Adrenal gland (tissue), 19 donors: Measurements from ENCODE around the gene CEP135. TPM values are rescaled to one million over a fixed set of nuclear protein-coding genes. Genes with fewer than 3 reads are reported as not detected.

Source experiments
- DNase-seq, 7 donors: peaks; one replicate each; pipeline ENCODE4 v3.0.0-alpha.2; 2019 to 2020
- H3K27ac ChIP-seq, 5 donors: fragments of 200-600 bp; sonication (generic) in 4 of 5; 1 replicate in 3 of 5; 2 replicates in 2 of 5; pipeline versions ENCODE4 v1.5.1 to v1.8.0; 2016 to 2020; ENCODE audit warnings: mild to moderate bottlenecking in 1 of 5
- H3K27me3 ChIP-seq: fragments of 200-600 bp; 2 replicates; pipeline ENCODE4 v1.8.0; 2021
- H3K36me3 ChIP-seq, 2 donors: fragments of 200-600 bp; replicated peaks in 1 of 2; 1 replicate in 1 of 2; 2 replicates in 1 of 2; pipeline versions ENCODE4 v1.5.1 to v1.8.0; 2018 to 2022
- H3K4me1 ChIP-seq, 2 donors: fragments of 200-600 bp; replicated peaks in 1 of 2; 1 replicate in 1 of 2; 2 replicates in 1 of 2; pipeline versions ENCODE4 v1.5.1 to v1.8.0; 2018 to 2021
- H3K4me3 ChIP-seq, 4 donors: fragments of 200-600 bp; sonication (generic) in 3 of 4; one replicate each; pipeline ENCODE4 v1.5.1; 2016 to 2018
- H3K9me3 ChIP-seq, 3 donors: fragments of 200-600 bp; sonication (generic) in 1 of 3; replicated peaks in 1 of 3; 1 replicate in 2 of 3; 2 replicates in 1 of 3; pipeline versions ENCODE4 v1.5.1 to v1.8.0; 2016 to 2021
- CTCF ChIP-seq, 6 experiments: fragments of 450-650 bp in 4 of 6; fragments of 200-600 bp in 2 of 6; sonication (generic) in 1 of 6; IDR thresholded peaks; 1 replicate in 5 of 6; 2 replicates in 1 of 6; pipeline versions ENCODE4 v1.5.1 to v1.8.0; 2016 to 2021; ENCODE audit warnings: antibody characterized with exemption in 6 of 6, mild to moderate bottlenecking in 2 of 6, moderate library complexity in 1 of 6
- POLR2A ChIP-seq, 2 donors: fragments of 450-650 bp; IDR thresholded peaks; one replicate each; pipeline ENCODE4 v1.6.1; 2017; ENCODE audit warnings: antibody characterized with exemption in 2 of 2, mild to moderate bottlenecking in 2 of 2, moderate library complexity in 1 of 2
- WGBS, 4 donors: extraction: QIAGEN DNeasy Blood & Tissue Kit in 2 of 4; methylation state at CpG; one replicate each; pipeline versions ENCODE4 v1.1.5 to v1.1.7; 2013 to 2017; 5-methylcytosine and 5-hydroxymethylcytosine counted together
- intact Hi-C, 2 donors: fragments of 100-400 bp; cut with DNase I; formaldehyde crosslinking; loops; one replicate each; pipeline versions ENCODE4 v1.14.1 to v1.15.0; 2022 to 2023
- long read RNA-seq, 10 donors: library from polyadenylated mRNA in 3 of 10; unstranded in 2 of 10; stranded (forward) in 1 of 10; transcript quantifications; one replicate each; pipeline ENCODE4 v2.0.0 and lab custom pipeline, GENCODE V29; 2021 to 2026
- polyA plus RNA-seq, 3 donors: library from polyadenylated mRNA; stranded (reverse); fragments of 200-250 nt in 2 of 3; fragments of 350-450 nt in 1 of 3; fragmentation: Illumina TruSeq in 1 of 3; extraction: RNeasy Lipid Tissue Mini Kit (QIAGEN cat#74804) in 1 of 3; gene quantifications; one replicate each; pipeline ENCODE4 v1.2.3, GENCODE V29; 2013 to 2014
- total RNA-seq, 9 donors: library from RNA; depleted of rRNA in 4 of 9; stranded (reverse); fragments of >200 nt in 4 of 9; fragments of 120-200 nt in 1 of 9; fragmentation: NEBNext Ultra II Directional in 1 of 9; extraction: Animal tissue kit (Norgen Biotek cat#: 25700) in 1 of 9; gene quantifications; one replicate each; pipeline versions ENCODE4 v1.1.0 to v1.2.4, GENCODE V29; 2013 to 2023
- donor health status: healthy with polysubstance abuse.
- donor health status: Bipolar disorder and iron deficiency.
- donor health status: DM: yes; HTN: yes; CAD: no.
- donor health status: DM: no; HTN: no; CAD: no.
- donor health status: DM: no; HTN: no; CAD: no.
- donor health status: DM: yes; HTN: yes; CAD: no.

Gene CEP135, protein sequence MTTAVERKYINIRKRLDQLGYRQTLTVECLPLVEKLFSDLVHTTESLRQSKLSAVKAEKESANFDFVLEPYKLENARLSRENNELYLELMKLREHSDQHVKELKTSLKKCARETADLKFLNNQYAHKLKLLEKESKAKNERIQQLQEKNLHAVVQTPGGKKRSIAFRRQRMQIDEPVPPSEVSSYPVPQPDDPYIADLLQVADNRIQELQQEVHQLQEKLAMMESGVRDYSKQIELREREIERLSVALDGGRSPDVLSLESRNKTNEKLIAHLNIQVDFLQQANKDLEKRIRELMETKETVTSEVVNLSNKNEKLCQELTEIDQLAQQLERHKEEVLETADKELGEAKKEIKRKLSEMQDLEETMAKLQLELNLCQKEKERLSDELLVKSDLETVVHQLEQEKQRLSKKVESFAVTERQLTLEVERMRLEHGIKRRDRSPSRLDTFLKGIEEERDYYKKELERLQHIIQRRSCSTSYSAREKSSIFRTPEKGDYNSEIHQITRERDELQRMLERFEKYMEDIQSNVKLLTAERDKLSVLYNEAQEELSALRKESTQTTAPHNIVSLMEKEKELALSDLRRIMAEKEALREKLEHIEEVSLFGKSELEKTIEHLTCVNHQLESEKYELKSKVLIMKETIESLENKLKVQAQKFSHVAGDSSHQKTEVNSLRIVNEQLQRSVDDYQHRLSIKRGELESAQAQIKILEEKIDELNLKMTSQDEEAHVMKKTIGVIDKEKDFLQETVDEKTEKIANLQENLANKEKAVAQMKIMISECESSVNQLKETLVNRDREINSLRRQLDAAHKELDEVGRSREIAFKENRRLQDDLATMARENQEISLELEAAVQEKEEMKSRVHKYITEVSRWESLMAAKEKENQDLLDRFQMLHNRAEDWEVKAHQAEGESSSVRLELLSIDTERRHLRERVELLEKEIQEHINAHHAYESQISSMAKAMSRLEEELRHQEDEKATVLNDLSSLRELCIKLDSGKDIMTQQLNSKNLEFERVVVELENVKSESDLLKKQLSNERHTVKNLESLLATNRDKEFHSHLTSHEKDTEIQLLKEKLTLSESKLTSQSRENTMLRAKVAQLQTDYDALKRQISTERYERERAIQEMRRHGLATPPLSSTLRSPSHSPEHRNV
- 1 to 10 TPM; 1.4 to 7.5 (median 3.9) TPM for total RNA-seq
- 1 to 10 TPM; 1.0 to 2.9 (median 2.2) TPM for polyA plus RNA-seq
- long read RNA-seq, donor 1, result 0 reads
- long read RNA-seq, donor 2, result 0 reads
- long read RNA-seq, donor 3, result 0 reads
- long read RNA-seq, donor 4, partial matches to known transcripts, result 3 of 3 reads
- long read RNA-seq, donor 4, other reads (novel, unspliced or antisense), result 0 of 3 reads
- long read RNA-seq, donor 5, full-length matches to known transcripts, result 3 of 5 reads
- long read RNA-seq, donor 5, partial matches to known transcripts, result 0 of 5 reads
- long read RNA-seq, donor 5, other reads (novel, unspliced or antisense), result 2 of 5 reads
- long read RNA-seq, donor 6, partial matches to known transcripts, result 0 of 1 reads
- long read RNA-seq, donor 6, other reads (novel, unspliced or antisense), result 1 of 1 reads
- long read RNA-seq, donor 7, result 0 reads
- long read RNA-seq, donor 8, result 0 reads
- long read RNA-seq, donor 9, result 0 reads
- long read RNA-seq, donor 10, result 0 reads

GRCh38 chr4:55948726-55949481 is at the start of gene CEP135:
Gene CEP135 (plus strand): TSS chr4:55948945. CDS start chr4:55952131, 3,186 bp downstream.
- intact Hi-C loops, result loop anchor here (5.0 kb wide), 1 partner anchor 353 kb away; no protein-coding TSS in a partner anchor
- Histone ChIP-seq H3K27ac (peak within 1 kb of the TSS; percentile 73 to 96 (median 93)), H3K4me1 (peaks cover 0 to 18% of the 10 kb centered on the region in 2 donors), H3K27me3 (no peaks in the 10 kb centered on the region), H3K4me3 (peak within 1 kb of the TSS in 3 of 4 donors; percentile 57 to 91 (median 88)), H3K36me3 (no peaks in the 10 kb centered on the region), H3K9me3 (no peaks in the 10 kb centered on the region)
- TF ChIP-seq CTCF (IDR thresholded peaks at IDR 0.05) (peak; percentile 71 to 96 (median 90)), POLR2A (IDR thresholded peaks at IDR 0.05) (peak in 1 of 2 donors; percentile 54)
- peak; percentile 95 to 97 (median 97) for DNase-seq
- whole genome bisulfite sequencing, 4 donors, result 0 to 1% (median 0%) methylated on average over 26 to 77 of the region's 77 CpGs

GRCh38 chr4:55902677-55903076 is 46.1 kb upstream of the CEP135 start:
- H3K27ac ChIP-seq, result no peak overlapping the region
- peaks cover 0 to 11% of the 10 kb centered on the region in 2 donors for H3K4me1 ChIP-seq
- intact Hi-C loops, result no loop called here
- TF ChIP-seq POLR2A (IDR thresholded peaks at IDR 0.05) (no peak), CTCF (IDR thresholded peaks at IDR 0.05) (no peak)
- H3K36me3 ChIP-seq, result peaks cover 0 to 4% of the 10 kb centered on the region in 2 donors
- WGBS, 4 donors, result 95 to 96% (median 96%) methylated on average over 4 of the region's 4 CpGs
- no peak overlapping the region for H3K4me3 ChIP-seq
- H3K27me3 ChIP-seq, result no peaks in the 10 kb centered on the region
- H3K9me3 ChIP-seq, result no peaks in the 10 kb centered on the region
- DNase-seq, result no peak

GRCh38 chr4:55903577-55903976 is 45.2 kb upstream of the CEP135 start:
- Histone ChIP-seq H3K27ac (no peak overlapping the region), H3K9me3 (no peaks in the 10 kb centered on the region), H3K27me3 (no peaks in the 10 kb centered on the region), H3K4me1 (peaks cover 0 to 11% of the 10 kb centered on the region in 2 donors), H3K4me3 (no peak overlapping the region), H3K36me3 (no peaks in the 10 kb centered on the region)
- TF ChIP-seq POLR2A (IDR thresholded peaks at IDR 0.05) (no peak), CTCF (IDR thresholded peaks at IDR 0.05) (no peak)
- no peak for DNase-seq
- intact Hi-C loops, result no loop called here
